Activated T-cell treated with anti-CD3 and anti-CD28 coated beads, Interleukin-2, amount 50 U/mL, for 24 hours (primary cell): ENCODE results near the gene AIFM3.
"Not testable (repeated sequence)": the region's sequence is repeated elsewhere in the genome, so short reads cannot be mapped to it uniquely, and the experiment has no call there.

Experiments
- DNase-seq: peaks from one replicate; pipeline ENCODE4 v3.0.0-alpha.2; 2020
- H3K27ac Mint-ChIP-seq: 2 replicates; pipeline ENCODE4 v1.8.0; 2020; ENCODE audit warnings: mild to moderate bottlenecking, mixed read lengths
- H3K27me3 Mint-ChIP-seq: 2 replicates; pipeline ENCODE4 v1.8.0; 2020; ENCODE audit warnings: mixed read lengths
- H3K36me3 Mint-ChIP-seq: 2 replicates; pipeline ENCODE4 v1.8.0; 2020; ENCODE audit warnings: low read depth, mixed read lengths
- H3K4me1 Mint-ChIP-seq: 2 replicates; pipeline ENCODE4 v1.8.0; 2020; ENCODE audit warnings: low read depth, mixed read lengths
- H3K4me3 Mint-ChIP-seq: 2 replicates; pipeline ENCODE4 v1.8.0; 2020; ENCODE audit warnings: mild to moderate bottlenecking, moderate library complexity, mixed read lengths
- H3K9me3 Mint-ChIP-seq: 2 replicates; pipeline ENCODE4 v1.8.0; 2020; ENCODE audit warnings: mixed read lengths

Gene AIFM3

DNA sequence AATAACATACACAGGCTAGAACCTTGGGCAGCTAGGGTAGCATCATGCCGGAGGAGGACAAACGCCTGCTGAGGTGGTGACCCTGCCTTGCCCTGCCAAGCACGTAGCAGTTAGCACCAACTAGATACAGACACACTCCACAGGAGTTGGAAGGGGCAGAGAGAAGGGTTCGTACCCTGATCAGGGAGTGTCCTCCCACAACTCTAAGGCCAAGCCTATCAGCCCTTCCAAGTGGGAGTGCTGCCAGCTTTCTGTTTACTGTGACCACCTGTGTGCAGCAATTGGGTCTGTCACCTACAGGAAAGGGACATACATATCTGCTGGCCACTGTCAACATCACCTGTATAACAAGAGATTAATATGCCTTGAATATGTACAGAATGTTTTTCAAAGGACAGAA, 36.7 kb downstream of the AIFM3 start:
- Mint-ChIP-seq H3K4me3 (peak overlapping the region; percentile 94), H3K36me3 (peaks cover 42% of the 10 kb centered on the region), H3K27me3 (no peaks in the 10 kb centered on the region), H3K9me3 (no peaks in the 10 kb centered on the region), H3K27ac (peak overlapping the region; percentile 99), H3K4me1 (peaks cover 35% of the 10 kb centered on the region)
- DNase-seq, result no peak

DNA sequence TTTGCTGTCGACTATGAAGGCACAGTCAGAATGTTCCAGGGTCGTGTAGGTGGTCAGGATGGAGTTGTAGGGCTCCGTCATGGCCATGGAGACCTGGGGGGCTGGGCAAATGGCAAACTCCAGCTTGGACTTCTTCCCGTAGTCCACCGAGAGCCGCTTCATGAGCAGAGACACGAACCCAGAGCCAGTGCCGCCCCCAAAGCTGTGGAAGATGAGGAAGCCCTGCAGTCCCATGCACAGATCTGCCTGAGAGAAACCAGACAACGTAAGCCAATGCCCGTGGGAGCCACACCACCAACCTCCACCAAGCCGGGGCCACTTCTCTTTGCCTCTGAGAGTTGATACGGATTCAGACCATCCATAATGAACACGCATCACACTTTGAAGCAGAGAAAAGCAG, 42.2 kb downstream of the AIFM3 start:
- H3K4me1 Mint-ChIP-seq, H3K36me3 Mint-ChIP-seq, H3K27me3 Mint-ChIP-seq, H3K27ac Mint-ChIP-seq, DNase-seq, H3K4me3 Mint-ChIP-seq, H3K9me3 Mint-ChIP-seq: not testable (repeated sequence)

DNA sequence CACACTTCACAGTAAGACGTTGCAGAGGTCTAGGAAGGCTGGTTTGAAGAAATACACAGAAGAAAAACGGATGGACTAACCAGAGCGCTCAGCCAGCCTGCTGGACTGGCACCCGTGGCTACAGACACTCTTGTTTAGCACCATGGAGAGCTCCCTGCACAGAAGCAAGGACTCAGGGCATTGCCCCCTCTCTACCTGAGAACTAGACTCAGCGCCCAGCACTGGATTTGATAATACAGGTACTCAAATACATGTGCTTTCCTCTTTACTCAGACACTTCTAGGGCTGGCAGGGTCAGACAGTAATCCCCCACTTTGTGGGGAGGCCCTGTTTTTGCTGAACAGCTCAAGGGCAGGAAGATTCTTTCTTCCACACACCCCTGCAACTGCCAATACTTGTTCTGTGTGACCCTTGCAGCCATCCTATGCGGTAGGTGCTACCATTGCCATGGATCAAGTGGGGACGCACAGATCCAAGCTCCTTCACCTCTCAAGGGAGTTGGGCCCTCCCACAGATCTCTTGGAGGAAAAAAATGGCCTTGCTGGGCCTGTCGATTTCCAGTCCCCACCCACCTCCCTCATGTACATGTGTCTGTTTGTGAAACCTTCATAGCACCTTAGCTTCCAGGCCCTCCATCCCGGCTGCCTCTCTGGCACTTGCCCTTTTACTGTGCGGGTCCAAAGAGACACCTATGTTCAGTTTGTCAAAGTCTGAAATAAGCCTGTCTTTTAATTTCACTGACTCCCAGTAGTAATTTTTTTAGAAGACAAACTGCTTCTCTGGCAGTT, 42.8 kb downstream of the AIFM3 start:
- H3K9me3 Mint-ChIP-seq, result no peaks in the 10 kb centered on the region
- no peaks in the 10 kb centered on the region for H3K36me3 Mint-ChIP-seq
- peaks cover 13% of the 10 kb centered on the region for H3K4me1 Mint-ChIP-seq
- no peak overlapping the region for H3K27ac Mint-ChIP-seq
- no peaks in the 10 kb centered on the region for H3K27me3 Mint-ChIP-seq
- no peak for DNase-seq
- no peak overlapping the region for H3K4me3 Mint-ChIP-seq

DNA sequence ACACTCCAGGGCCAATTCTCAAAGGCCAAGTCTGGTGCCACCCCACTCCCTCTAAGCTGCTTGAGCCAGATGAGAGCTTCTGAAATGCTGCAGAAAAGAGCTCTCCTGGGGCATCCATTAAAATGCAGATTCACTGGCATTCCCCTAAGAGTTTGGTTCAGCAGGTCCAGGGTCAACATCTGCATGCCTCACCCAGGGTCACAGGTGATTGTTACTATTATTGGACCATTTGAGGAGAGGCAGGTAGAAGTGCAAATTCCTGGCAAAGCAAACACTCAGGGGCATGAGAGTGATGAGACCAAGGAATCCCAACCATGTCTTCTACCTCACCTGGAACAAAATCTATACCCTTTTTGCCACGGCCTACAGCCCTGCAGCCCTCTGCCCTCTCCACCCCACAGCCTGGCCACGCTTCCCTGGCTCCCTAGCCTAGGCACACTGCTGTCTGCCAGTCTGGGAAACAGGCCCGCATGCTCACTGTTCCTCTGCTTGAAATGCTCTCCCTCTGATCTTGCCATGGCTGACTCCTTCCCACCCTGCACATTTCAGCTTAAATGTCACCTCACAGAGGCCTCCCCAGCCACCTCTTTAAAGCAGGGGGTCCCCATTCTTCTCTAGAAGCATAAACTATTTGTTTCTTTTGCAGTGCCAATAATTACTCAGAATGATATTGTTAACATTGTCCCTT, 43.5 kb downstream of the AIFM3 start:
- Mint-ChIP-seq H3K4me3 (no peak overlapping the region), H3K27ac (no peak overlapping the region), H3K36me3 (no peaks in the 10 kb centered on the region), H3K27me3 (no peaks in the 10 kb centered on the region), H3K4me1 (peaks cover 21% of the 10 kb centered on the region), H3K9me3 (no peaks in the 10 kb centered on the region)
- no peak for DNase-seq

DNA sequence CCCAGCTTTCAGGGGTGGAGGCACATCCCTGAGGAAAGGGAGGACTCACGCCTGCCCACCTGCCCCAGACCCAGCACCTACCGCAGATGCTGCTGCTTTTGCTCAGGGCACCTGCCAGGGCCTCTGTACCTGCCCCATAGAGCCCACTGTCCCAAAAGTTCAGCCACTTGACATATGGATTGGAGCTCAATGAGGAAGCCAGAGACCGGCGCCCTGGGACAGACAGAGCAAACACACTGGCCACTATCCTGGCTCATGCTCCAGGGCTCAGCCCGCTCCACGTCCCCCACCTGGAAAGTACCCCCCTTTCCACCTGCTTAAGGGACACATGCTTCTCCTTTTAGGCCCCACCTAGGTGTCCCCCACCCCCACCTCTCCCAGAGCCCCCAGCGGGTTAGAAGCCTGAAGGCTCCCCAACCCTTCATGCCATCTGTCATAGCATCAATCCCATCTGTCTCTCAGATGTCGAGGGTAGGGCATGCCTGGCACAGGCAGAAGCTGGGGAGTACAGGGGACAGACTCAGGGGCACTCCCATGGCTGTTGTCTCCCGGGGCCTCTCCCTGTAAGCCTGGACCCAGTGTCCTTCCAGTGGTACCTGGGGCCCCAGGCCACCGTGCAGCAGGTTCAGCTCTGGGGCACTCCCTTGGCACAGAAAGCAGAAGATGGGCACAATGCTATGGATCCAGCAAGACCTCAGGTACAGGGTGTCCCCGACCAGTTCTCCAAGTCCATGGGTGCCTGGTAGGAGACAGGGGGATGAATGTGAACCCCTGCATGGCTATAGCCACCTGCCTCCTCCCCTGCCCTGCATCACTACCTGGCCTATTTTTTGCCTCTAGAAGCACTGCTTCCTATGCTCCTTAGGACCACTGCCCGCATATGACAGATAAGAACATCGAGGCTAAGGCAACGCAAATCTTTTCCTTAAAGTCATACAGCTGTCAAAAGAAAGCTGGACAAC, 45.7 kb downstream of the AIFM3 start:
- H3K27ac Mint-ChIP-seq, result no peak overlapping the region
- DNase-seq, result no peak
- H3K36me3 Mint-ChIP-seq, result no peaks in the 10 kb centered on the region
- H3K4me1 Mint-ChIP-seq, result peaks cover 25% of the 10 kb centered on the region
- no peaks in the 10 kb centered on the region for H3K27me3 Mint-ChIP-seq
- peak overlapping the region; percentile 66 for H3K4me3 Mint-ChIP-seq
- no peaks in the 10 kb centered on the region for H3K9me3 Mint-ChIP-seq

DNA sequence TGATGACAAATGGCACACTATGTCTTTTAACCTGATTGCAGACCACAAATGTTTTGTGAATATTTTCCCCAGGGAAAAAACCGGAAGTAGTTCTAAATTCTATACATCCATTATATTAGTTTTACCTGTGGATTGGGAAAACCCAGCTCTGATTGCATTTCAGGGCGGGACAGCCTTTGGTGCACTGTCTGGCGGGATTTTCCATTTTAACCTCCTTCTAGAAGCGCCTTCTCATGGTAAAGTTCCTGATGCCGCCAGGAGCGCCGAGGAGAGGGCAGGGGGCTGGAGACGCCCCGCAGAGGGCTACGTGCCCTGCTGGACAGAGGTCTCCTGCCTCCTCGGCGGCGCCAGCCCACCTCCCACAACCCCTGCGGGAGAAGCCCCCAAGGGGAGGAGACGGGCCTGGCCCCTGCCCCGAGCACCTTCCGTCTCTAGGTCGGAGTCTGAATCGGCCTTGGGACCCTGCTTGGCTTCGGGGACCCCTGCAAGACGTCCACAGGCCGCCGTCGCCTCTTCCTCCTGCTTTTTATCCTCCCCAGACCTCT, 46.7 kb downstream of the AIFM3 start:
- Mint-ChIP-seq H3K9me3 (no peaks in the 10 kb centered on the region), H3K36me3 (no peaks in the 10 kb centered on the region), H3K27me3 (no peaks in the 10 kb centered on the region), H3K27ac (peak overlapping the region; percentile 92), H3K4me3 (peak overlapping the region; percentile 86), H3K4me1 (peaks cover 25% of the 10 kb centered on the region)
- DNase-seq, result no peak

DNA sequence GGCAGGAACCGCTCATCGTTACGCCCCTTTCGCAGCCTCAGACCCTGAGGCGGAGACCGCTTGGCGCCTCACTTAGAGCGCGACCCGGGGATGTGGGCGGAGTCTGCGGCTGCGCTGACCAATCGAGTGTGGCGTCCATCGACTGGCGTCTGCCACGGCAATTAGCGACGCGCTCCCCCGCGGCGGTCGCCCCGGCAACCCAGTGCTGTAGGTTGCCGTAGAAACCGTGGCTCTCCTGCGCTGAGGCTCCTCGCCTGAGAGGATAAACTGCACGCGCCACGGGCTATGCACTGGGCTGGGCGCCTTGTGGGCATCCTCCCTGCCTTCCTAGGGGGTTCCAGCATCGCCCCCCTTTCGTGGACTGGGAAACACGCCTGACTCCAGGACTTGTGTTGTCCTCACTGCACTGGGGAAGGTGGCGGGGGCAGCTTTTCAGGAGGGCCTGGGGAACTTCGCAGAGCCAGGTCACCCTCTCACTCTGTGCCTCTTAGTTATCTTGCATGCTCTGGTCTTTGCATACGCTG, 47.2 kb downstream of the AIFM3 start:
- H3K9me3 Mint-ChIP-seq, result no peaks in the 10 kb centered on the region
- no peaks in the 10 kb centered on the region for H3K27me3 Mint-ChIP-seq
- peak overlapping the region; percentile 86 for H3K4me3 Mint-ChIP-seq
- H3K36me3 Mint-ChIP-seq, result no peaks in the 10 kb centered on the region
- H3K4me1 Mint-ChIP-seq, result peaks cover 25% of the 10 kb centered on the region
- peak overlapping the region; percentile 92 for H3K27ac Mint-ChIP-seq
- peak; percentile 89 for DNase-seq

DNA sequence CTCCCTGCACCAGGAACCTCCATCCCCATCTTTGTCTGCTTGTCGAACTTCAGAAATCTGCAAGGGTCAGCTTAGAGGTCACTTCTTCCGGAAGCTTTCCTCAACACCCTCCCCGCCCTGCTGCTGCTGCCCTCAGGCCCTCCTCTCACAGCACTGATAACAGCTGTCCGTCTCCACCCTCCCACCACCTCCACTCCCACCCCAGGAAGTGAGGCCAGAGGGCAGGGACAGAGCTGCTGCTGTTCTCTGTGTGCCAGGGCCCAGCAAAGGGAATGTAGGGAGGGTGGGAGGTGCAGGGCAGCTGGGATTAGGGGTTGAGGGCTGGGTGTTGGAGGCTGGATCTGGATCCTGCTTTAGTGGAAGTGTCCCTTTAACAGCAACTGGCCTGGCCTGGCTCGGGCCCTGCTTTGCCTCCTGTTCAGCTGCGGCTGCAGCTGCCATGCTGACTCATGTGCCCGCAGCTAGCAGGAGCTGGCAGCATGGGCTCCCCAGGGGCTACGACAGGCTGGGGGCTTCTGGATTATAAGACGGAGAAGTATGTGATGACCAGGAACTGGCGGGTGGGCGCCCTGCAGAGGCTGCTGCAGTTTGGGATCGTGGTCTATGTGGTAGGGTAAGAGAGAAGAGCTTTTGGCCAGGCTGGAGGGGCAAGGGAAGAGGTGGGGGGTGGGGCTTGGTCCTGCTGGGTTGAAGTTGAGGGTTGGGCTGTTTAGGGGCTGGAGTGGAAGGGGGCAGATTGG, 47.8 kb downstream of the AIFM3 start, which contains the start of gene P2RX6:
TSS of gene P2RX6 (plus strand) at position 440 of the 740 bp plus-strand sequence. CDS start at position 450, 10 bp downstream.
- Mint-ChIP-seq H3K4me3 (peak within 1 kb of the TSS; percentile 86), H3K27me3 (no peaks in the 10 kb centered on the region), H3K36me3 (no peaks in the 10 kb centered on the region), H3K27ac (peak within 1 kb of the TSS; percentile 92), H3K4me1 (peaks cover 25% of the 10 kb centered on the region), H3K9me3 (no peaks in the 10 kb centered on the region)
- DNase-seq, result no peak

DNA sequence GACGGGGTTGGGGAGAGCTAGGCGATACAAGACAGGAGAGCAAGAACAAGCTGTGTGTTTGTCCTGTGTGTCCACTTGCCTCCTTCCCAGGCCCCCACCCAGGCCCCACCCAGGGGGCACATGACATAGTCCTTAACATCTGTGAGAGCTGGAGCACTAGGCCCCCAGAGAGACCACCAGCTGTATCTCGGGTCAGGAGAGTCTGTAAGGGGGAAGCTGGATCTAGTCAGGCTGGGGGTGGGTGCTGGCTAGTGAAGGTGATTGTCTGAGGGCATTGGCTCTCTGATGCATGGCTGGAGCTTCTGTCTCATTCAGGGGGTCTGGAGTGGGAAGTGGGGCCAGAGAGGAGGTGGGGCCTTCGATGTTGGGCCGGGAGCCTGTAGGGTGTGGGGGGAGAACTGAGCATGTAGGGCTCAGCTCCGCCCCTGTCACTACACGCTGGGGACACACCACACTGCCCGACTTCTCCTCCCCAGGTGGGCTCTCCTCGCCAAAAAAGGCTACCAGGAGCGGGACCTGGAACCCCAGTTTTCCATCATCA, 48.5 kb downstream of the AIFM3 start:
- H3K27me3 Mint-ChIP-seq, result no peaks in the 10 kb centered on the region
- H3K4me1 Mint-ChIP-seq, result peaks cover 25% of the 10 kb centered on the region
- DNase-seq, result no peak
- H3K27ac Mint-ChIP-seq, result no peak overlapping the region
- no peaks in the 10 kb centered on the region for H3K36me3 Mint-ChIP-seq
- H3K9me3 Mint-ChIP-seq, result no peaks in the 10 kb centered on the region
- H3K4me3 Mint-ChIP-seq, result no peak overlapping the region

DNA sequence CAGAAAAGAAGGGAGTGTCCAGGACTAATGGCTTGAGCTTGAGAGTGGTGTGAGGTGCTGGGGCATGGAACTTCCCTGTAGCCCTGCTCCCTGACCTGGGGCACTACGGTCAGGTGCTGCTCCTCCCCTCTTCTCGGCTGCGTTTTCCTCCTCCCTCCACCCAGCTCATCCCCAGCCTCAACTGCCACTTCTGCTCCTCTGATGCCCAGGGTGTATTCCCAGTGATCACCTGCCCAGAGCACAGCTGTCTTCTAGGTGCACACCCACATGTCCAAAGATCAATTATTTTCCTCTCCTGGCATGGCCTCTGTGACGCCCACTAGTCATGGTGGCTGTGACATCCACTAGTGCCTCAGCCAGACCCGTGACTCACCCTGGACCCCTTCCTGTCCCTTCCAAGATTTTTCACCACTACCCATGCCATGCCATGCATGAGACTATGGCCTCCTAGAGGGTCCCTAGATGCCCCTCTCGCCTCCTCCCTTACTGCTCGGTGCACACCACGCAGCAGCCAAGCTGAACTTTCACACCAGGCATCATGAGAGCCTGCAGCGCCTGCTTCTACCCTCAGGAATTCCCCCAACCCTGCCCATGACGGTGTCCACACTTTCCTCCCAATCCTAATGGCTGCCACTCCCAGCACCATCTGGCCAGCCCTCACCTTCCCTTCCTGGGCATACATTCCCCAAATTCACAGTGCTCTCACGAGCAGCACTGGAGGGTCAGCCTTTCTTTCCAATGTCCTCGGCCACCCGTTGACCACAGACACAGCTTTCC, 49.8 kb downstream of the AIFM3 start:
- H3K4me3 Mint-ChIP-seq, result no peak overlapping the region
- H3K27me3 Mint-ChIP-seq, result no peaks in the 10 kb centered on the region
- no peak overlapping the region for H3K27ac Mint-ChIP-seq
- H3K36me3 Mint-ChIP-seq, result no peaks in the 10 kb centered on the region
- DNase-seq, result no peak
- no peaks in the 10 kb centered on the region for H3K9me3 Mint-ChIP-seq
- peaks cover 25% of the 10 kb centered on the region for H3K4me1 Mint-ChIP-seq

DNA sequence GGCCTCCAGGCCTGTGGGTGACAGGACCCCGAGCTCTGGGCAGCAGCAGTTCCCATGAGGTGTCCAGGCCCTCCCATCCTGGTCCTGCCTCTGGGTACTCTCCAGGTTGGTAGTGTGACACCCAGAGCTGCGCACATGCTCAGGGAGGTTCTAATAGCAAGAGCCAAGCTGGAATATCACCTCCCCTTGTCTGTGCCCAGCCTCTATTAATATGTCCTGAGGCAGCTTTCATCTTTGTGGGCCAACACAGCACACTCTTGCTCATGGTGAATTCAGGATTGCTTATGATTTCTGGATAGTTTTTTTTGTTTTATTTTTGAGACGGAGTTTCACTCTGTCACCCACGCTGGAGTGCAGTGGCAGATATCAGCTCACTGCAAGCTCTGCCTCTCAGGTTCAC, 51.3 kb downstream of the AIFM3 start:
- Mint-ChIP-seq H3K27ac (no peak overlapping the region), H3K36me3 (no peaks in the 10 kb centered on the region), H3K27me3 (no peaks in the 10 kb centered on the region), H3K9me3 (no peaks in the 10 kb centered on the region), H3K4me1 (peaks cover 24% of the 10 kb centered on the region), H3K4me3 (no peak overlapping the region)
- DNase-seq, result no peak

DNA sequence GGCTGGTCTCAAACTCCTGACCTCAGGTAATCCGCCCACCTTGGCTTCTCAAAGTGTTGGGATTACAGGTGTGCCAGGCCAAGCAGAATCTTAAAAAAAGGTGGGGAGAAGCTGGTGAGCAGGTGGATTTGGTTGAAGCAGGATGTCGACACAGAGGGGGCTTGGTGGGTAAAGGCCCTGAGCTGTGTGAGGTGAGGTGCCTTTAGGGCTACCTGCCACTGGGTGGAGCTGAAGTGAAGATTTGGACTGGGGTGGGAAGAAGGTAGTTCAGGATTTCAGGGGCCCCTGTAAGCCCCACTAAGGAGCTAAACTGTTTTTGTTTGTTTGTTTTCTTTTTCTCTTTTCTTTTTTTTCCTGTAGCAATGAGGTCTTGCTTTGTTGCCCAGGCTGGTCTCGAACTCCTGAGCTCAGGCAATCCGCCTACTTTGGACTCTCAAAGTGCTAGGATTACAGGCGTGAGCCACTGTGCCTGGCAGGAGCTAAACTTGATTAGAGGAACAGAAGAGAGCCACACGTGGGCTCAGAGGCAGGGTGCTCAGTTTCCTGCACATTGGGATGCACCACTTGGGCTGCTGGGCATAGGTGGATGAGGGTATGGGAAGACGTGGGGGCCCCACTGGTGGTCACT, 53.9 kb downstream of the AIFM3 start:
- Mint-ChIP-seq H3K27ac (no peak overlapping the region), H3K27me3 (no peaks in the 10 kb centered on the region), H3K4me1 (peaks cover 13% of the 10 kb centered on the region), H3K9me3 (no peaks in the 10 kb centered on the region), H3K4me3 (no peak overlapping the region), H3K36me3 (no peaks in the 10 kb centered on the region)
- no peak for DNase-seq
